Measurements from ENCODE around the gene GARS1. TPM values are rescaled to one million over a fixed set of nuclear protein-coding genes. Genes with fewer than 3 reads are reported as not detected.

Gene GARS1
- polyA plus RNA-seq, 1 donor from 2014 or later: 99.1 TPM

- H3K27ac ChIP-seq (ENCODE audit: low read length): peak overlapping the region; percentile 83
These were observed 37.4 kb upstream of the GARS1 start for GRCh38 chr7:30557245-30557644.

GRCh38 chr7:30559611-30560010, 35.1 kb upstream of the GARS1 start:
- Histone ChIP-seq H2AFZ (ENCODE audit: low read depth, low read length) (no peak overlapping the region), H3K4me2 (ENCODE audit: low read length) (no peak overlapping the region), H4K20me1 (ENCODE audit: insufficient read depth) (no peaks in the 10 kb centered on the region), H3K27me3 (ENCODE audit: insufficient read depth, low read depth, low read length) (no peaks in the 10 kb centered on the region), H3F3A (ENCODE audit: insufficient read depth, low read length, poor library complexity, severe bottlenecking) (no peaks in the 10 kb centered on the region), H3K79me2 (replicated peaks; ENCODE audit: insufficient read depth, low read length) (no peaks in the 10 kb centered on the region), H3K9me3 (ENCODE audit: low read length) (no peaks in the 10 kb centered on the region), H3K9me2 (ENCODE audit: insufficient read depth, low read length) (no peaks in the 10 kb centered on the region), H3K9ac (ENCODE audit: low read length) (no peak overlapping the region), H3K27ac (ENCODE audit: low read length) (no peak overlapping the region), H3K36me3 (ENCODE audit: insufficient read depth, low read length) (no peaks in the 10 kb centered on the region), H3K4me3 (ENCODE audit: low read length) (no peak overlapping the region)
- TF ChIP-seq EZH2 (IDR thresholded peaks at IDR 0.05; ENCODE audit: borderline replicate concordance, insufficient read depth, low read length, poor library complexity, severe bottlenecking): no peak
- TF ChIP-seq REST (IDR thresholded peaks at IDR 0.05; ENCODE audit: borderline replicate concordance): no peak
- TF ChIP-seq MXI1 (conservative IDR thresholded peaks at IDR 0.05; ENCODE audit: poor library complexity, severe bottlenecking): no peak
- TF ChIP-seq EP300 (conservative IDR thresholded peaks at IDR 0.05; ENCODE audit: poor library complexity, severe bottlenecking): no peak
- TF ChIP-seq CTCF (IDR thresholded peaks at IDR 0.05; ENCODE audit: poor library complexity, severe bottlenecking): no peak
- no peak for TF ChIP-seq TAF1 (IDR thresholded peaks at IDR 0.05; ENCODE audit: low read depth)
- no peak for TF ChIP-seq POLR2AphosphoS5 (IDR thresholded peaks at IDR 0.05)
- TF ChIP-seq SMC3 (conservative IDR thresholded peaks at IDR 0.05; ENCODE audit: poor library complexity): no peak
- TF ChIP-seq RAD21 (conservative IDR thresholded peaks at IDR 0.05): no peak

More at GRCh38 chr7:30557245-30557644, 37.4 kb upstream of the GARS1 start:
- TF ChIP-seq EZH2 (IDR thresholded peaks at IDR 0.05; ENCODE audit: borderline replicate concordance, insufficient read depth, low read length, poor library complexity, severe bottlenecking) (no peak), SMC3 (conservative IDR thresholded peaks at IDR 0.05; ENCODE audit: poor library complexity) (no peak), MXI1 (conservative IDR thresholded peaks at IDR 0.05; ENCODE audit: poor library complexity, severe bottlenecking) (no peak), RAD21 (conservative IDR thresholded peaks at IDR 0.05) (no peak)
- Histone ChIP-seq H3K27me3 (ENCODE audit: insufficient read depth, low read depth, low read length) (no peaks in the 10 kb centered on the region), H3K79me2 (replicated peaks; ENCODE audit: insufficient read depth, low read length) (no peaks in the 10 kb centered on the region), H3K4me3 (ENCODE audit: low read length) (peak overlapping the region; percentile 30), H3K9me3 (ENCODE audit: low read length) (no peaks in the 10 kb centered on the region), H3K4me2 (ENCODE audit: low read length) (no peak overlapping the region), H2AFZ (ENCODE audit: low read depth, low read length) (no peak overlapping the region), H3K9me2 (ENCODE audit: insufficient read depth, low read length) (no peaks in the 10 kb centered on the region), H3K36me3 (ENCODE audit: insufficient read depth, low read length) (no peaks in the 10 kb centered on the region), H3F3A (ENCODE audit: insufficient read depth, low read length, poor library complexity, severe bottlenecking) (no peaks in the 10 kb centered on the region), H4K20me1 (ENCODE audit: insufficient read depth) (no peaks in the 10 kb centered on the region), H3K9ac (ENCODE audit: low read length) (peak overlapping the region; percentile 27)
